Measurements from ENCODE around the gene KRTAP10-5. TPM values are rescaled to one million over a fixed set of nuclear protein-coding genes. Genes with fewer than 3 reads are reported as not detected.

The KRTAP10-5 gene
- polyA plus RNA-seq, 1 donor (not counting 4 experiments of a cell fraction or from before 2014, with no cell fraction given): not detected

DNA sequence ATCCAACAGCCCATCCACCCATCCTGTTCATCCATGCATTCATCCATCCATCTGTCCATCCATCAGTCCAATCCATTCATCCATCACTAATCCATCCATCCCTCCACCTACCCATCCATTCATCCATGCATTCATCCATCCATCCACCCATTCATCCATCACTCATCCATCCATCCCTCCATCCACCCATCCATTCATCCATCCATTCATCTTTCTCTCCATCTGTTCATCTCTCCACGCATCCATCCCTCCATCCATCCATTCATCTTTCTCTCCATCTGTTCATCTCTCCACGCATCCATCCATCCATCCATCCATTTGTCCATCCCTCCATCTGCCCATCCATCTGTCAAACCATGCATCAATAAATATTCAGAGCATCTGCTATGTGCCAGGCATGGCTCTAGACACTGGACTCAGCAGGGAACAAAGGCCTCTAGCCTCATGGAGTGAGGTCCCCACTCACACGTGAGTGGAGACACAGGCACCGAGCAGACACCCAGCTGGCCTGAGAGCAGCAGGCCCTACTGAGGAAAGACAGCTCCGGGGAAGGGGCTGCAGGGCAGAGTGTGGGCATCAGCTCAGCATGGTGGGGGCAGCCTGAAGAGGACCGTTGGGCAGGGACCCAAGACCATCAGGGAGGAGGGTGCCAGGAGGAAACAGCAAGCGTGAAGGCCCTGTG is 50.0 kb downstream of the KRTAP10-5 start:
- Histone ChIP-seq H2AFZ (ENCODE audit: control insufficient read depth, low read length) (no peak overlapping the region), H4K20me1 (ENCODE audit: control insufficient read depth, extremely low read depth, insufficient read depth, low read length) (no peaks in the 10 kb centered on the region), H3K36me3 (ENCODE audit: control insufficient read depth in 2 of 2, extremely low read depth in 1 of 2, insufficient read depth in 2 of 2, low read length in 2 of 2) (no peaks in the 10 kb centered on the region), H3K4me3 (ENCODE audit: control insufficient read depth in 2 of 3, extremely low read depth in 1 of 3, insufficient read depth in 2 of 3, low read depth in 1 of 3, low read length in 3 of 3) (no peak overlapping the region), H3K9me1 (ENCODE audit: control insufficient read depth, extremely low read depth, insufficient read depth, low read length) (no peaks in the 10 kb centered on the region), H3K27ac (ENCODE audit: control insufficient read depth, insufficient read depth, low read length) (no peak overlapping the region), H3K4me2 (ENCODE audit: control insufficient read depth, extremely low read depth, insufficient read depth, low read depth, low read length) (no peak overlapping the region), H3K9ac (ENCODE audit: control insufficient read depth, extremely low read depth, insufficient read depth, low read length) (no peak overlapping the region), H3K4me1 (ENCODE audit: control insufficient read depth, extremely low read depth, insufficient read depth, low read length) (no peaks in the 10 kb centered on the region), H3K79me2 (ENCODE audit: control insufficient read depth, insufficient read depth, low read length) (no peaks in the 10 kb centered on the region), H3K9me3 (ENCODE audit: control insufficient read depth, low read depth, low read length) (peaks cover 8% of the 10 kb centered on the region), H3K27me3 (ENCODE audit: control insufficient read depth, extremely low read depth, insufficient read depth, low read length) (no peaks in the 10 kb centered on the region)
- no peak for DNase-seq (ENCODE audit: low read depth, low spot score)
- TF ChIP-seq EZH2 (IDR thresholded peaks at IDR 0.05; ENCODE audit: low read length): no peak
- TF ChIP-seq, protein P1, sequence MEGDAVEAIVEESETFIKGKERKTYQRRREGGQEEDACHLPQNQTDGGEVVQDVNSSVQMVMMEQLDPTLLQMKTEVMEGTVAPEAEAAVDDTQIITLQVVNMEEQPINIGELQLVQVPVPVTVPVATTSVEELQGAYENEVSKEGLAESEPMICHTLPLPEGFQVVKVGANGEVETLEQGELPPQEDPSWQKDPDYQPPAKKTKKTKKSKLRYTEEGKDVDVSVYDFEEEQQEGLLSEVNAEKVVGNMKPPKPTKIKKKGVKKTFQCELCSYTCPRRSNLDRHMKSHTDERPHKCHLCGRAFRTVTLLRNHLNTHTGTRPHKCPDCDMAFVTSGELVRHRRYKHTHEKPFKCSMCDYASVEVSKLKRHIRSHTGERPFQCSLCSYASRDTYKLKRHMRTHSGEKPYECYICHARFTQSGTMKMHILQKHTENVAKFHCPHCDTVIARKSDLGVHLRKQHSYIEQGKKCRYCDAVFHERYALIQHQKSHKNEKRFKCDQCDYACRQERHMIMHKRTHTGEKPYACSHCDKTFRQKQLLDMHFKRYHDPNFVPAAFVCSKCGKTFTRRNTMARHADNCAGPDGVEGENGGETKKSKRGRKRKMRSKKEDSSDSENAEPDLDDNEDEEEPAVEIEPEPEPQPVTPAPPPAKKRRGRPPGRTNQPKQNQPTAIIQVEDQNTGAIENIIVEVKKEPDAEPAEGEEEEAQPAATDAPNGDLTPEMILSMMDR (optimal IDR thresholded peaks at IDR 0.05 in 1 of 3, IDR thresholded peaks at IDR 0.05 in 1 of 3, conservative IDR thresholded peaks at IDR 0.05 in 1 of 3; ENCODE audit: extremely low read depth in 1 of 3, insufficient read depth in 2 of 3, low read length in 3 of 3): no peak
- FAIRE-seq: no peak
- dilution Hi-C loops (cut with MboI; ENCODE audit: extremely low pct_ligation_motif_present, low sequenced_read_pairs): no loop called here

DNA sequence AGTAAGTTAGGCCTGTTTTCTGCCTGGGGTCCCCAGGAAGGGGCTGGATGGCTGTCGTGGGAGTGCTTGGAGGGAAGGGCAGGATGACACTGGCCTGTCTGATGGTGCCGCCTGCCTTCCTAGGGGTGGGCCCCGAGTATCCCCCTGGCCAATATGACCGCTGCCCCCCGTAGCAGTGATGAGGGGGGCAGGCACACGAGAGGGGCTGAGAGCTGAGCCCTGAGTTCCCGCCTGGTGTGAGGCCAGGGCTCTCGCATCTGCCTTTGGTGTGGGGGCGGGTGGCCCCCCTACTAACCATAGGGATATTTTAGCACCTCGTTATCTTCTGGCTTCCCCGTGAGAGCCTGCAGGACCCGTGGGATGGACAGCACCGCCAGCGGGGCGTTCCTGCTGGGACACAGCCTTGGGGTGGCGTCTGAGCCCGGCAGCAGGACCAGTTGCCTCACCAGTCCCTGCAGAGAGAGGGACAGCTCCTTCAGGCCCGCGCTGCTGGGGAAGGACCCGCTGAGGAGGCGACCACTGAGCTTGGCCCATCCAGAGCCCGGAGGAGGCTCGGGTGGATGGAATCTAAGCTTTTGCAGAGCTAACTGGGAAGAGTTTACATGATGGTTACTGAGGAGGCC is 50.8 kb downstream of the KRTAP10-5 start:
- Histone ChIP-seq H3K36me3 (ENCODE audit: control insufficient read depth in 2 of 2, extremely low read depth in 1 of 2, insufficient read depth in 2 of 2, low read length in 2 of 2) (no peaks in the 10 kb centered on the region), H3K9me3 (ENCODE audit: control insufficient read depth, low read depth, low read length) (peaks cover 14% of the 10 kb centered on the region), H3K9me1 (ENCODE audit: control insufficient read depth, extremely low read depth, insufficient read depth, low read length) (no peaks in the 10 kb centered on the region), H3K27ac (ENCODE audit: control insufficient read depth, insufficient read depth, low read length) (no peak overlapping the region), H3K27me3 (ENCODE audit: control insufficient read depth, extremely low read depth, insufficient read depth, low read length) (no peaks in the 10 kb centered on the region), H3K4me3 (ENCODE audit: control insufficient read depth in 2 of 3, extremely low read depth in 1 of 3, insufficient read depth in 2 of 3, low read depth in 1 of 3, low read length in 3 of 3) (no peak overlapping the region), H4K20me1 (ENCODE audit: control insufficient read depth, extremely low read depth, insufficient read depth, low read length) (no peaks in the 10 kb centered on the region), H3K4me2 (ENCODE audit: control insufficient read depth, extremely low read depth, insufficient read depth, low read depth, low read length) (no peak overlapping the region), H3K79me2 (ENCODE audit: control insufficient read depth, insufficient read depth, low read length) (no peaks in the 10 kb centered on the region), H2AFZ (ENCODE audit: control insufficient read depth, low read length) (no peak overlapping the region), H3K4me1 (ENCODE audit: control insufficient read depth, extremely low read depth, insufficient read depth, low read length) (no peaks in the 10 kb centered on the region), H3K9ac (ENCODE audit: control insufficient read depth, extremely low read depth, insufficient read depth, low read length) (no peak overlapping the region)
- no peak for TF ChIP-seq EZH2 (IDR thresholded peaks at IDR 0.05; ENCODE audit: low read length)
- TF ChIP-seq, protein P1 (optimal IDR thresholded peaks at IDR 0.05 in 1 of 3, IDR thresholded peaks at IDR 0.05 in 1 of 3, conservative IDR thresholded peaks at IDR 0.05 in 1 of 3; ENCODE audit: extremely low read depth in 1 of 3, insufficient read depth in 2 of 3, low read length in 3 of 3): no peak
- dilution Hi-C loops (cut with MboI; ENCODE audit: extremely low pct_ligation_motif_present, low sequenced_read_pairs): no loop called here
- FAIRE-seq (no peak), DNase-seq (ENCODE audit: low read depth, low spot score) (no peak)

Other genes with a start within 250 kb of the KRTAP10-5 start
- gene CFAP410, start 241.2 kb downstream of the KRTAP10-5 start, polyA plus RNA-seq: 2.2 to 5.7 TPM (median 2.9 TPM) in 3 replicates
- gene TRPM2, start 227.0 kb downstream of the KRTAP10-5 start, polyA plus RNA-seq: 0.31 to 0.60 TPM (median 0.52 TPM) in 3 replicates
- gene LRRC3, start 125.1 kb downstream of the KRTAP10-5 start, polyA plus RNA-seq: 1.4 to 1.9 TPM (median 1.6 TPM) in 3 replicates
- not detected in 3 replicates for gene KRTAP10-1, start 40.4 kb downstream of the KRTAP10-5 start, polyA plus RNA-seq
- gene KRTAP10-2, start 29.1 kb downstream of the KRTAP10-5 start, polyA plus RNA-seq: not detected in 3 replicates
- not detected in 3 replicates for gene KRTAP10-3, start 21.8 kb downstream of the KRTAP10-5 start, polyA plus RNA-seq
- 0.06 TPM in 1 of 3 replicates, not detected in the others for gene KRTAP10-4, start 6.9 kb downstream of the KRTAP10-5 start, polyA plus RNA-seq
- gene KRTAP10-6, start 11.9 kb upstream of the KRTAP10-5 start, polyA plus RNA-seq: not detected in 3 replicates
- gene KRTAP10-7, start 20.0 kb upstream of the KRTAP10-5 start, polyA plus RNA-seq: not detected in 3 replicates
- not detected in 3 replicates for gene KRTAP10-8, start 31.5 kb upstream of the KRTAP10-5 start, polyA plus RNA-seq
- gene KRTAP10-9, start 46.5 kb upstream of the KRTAP10-5 start, polyA plus RNA-seq: not detected in 3 replicates
- not detected in 3 replicates for gene KRTAP10-10, start 56.8 kb upstream of the KRTAP10-5 start, polyA plus RNA-seq
- not detected in 3 replicates for gene KRTAP10-11, start 65.8 kb upstream of the KRTAP10-5 start, polyA plus RNA-seq
- not detected in 3 replicates for gene KRTAP12-4, start 74.1 kb upstream of the KRTAP10-5 start, polyA plus RNA-seq
- gene KRTAP12-3, start 77.3 kb upstream of the KRTAP10-5 start, polyA plus RNA-seq: not detected in 3 replicates
- not detected in 3 replicates for gene KRTAP12-2, start 86.3 kb upstream of the KRTAP10-5 start, polyA plus RNA-seq
- gene KRTAP12-1, start 101.6 kb upstream of the KRTAP10-5 start, polyA plus RNA-seq: not detected in 3 replicates
- not detected in 3 replicates for gene KRTAP10-12, start 116.6 kb upstream of the KRTAP10-5 start, polyA plus RNA-seq
- 0.07 to 0.12 TPM in 2 of 3 replicates, not detected in the other for gene TSPEAR, start 131.0 kb upstream of the KRTAP10-5 start, polyA plus RNA-seq
- gene UBE2G2, start 221.2 kb upstream of the KRTAP10-5 start, polyA plus RNA-seq: 82.0 to 114 TPM (median 106 TPM) in 3 replicates
- 69.3 to 132 TPM (median 115 TPM) in 3 replicates for gene SUMO3, start 237.5 kb upstream of the KRTAP10-5 start, polyA plus RNA-seq